Breast epithelium (tissue), 3 donors: ENCODE results near the gene ARL5B.

ENCODE experiments used
- CTCF ChIP-seq, 3 donors: fragments of 450-650 bp; IDR thresholded peaks; one replicate each; pipeline ENCODE4 v1.5.1; 2016 to 2017; ENCODE audit warnings: antibody characterized with exemption in 3 of 3, mild to moderate bottlenecking in 3 of 3, moderate library complexity in 3 of 3
- POLR2A ChIP-seq: fragments of 450-650 bp; IDR thresholded peaks from one replicate; pipeline ENCODE4 v1.6.1; 2016; ENCODE audit warnings: antibody characterized with exemption, mild to moderate bottlenecking, moderate library complexity

GRCh38 chr10:18665815-18666558 is 6.8 kb downstream of the ARL5B start:
- TF ChIP-seq CTCF (IDR thresholded peaks at IDR 0.05) (no peak), POLR2A (no peak)
